Measurements from ENCODE around the gene F2RL2.
"Not testable (repeated sequence)": the region's sequence is repeated elsewhere in the genome, so short reads cannot be mapped to it uniquely, and the experiment has no call there.

Gene F2RL2

GRCh38 chr5:76622076-76622475, 1.1 kb downstream of the F2RL2 start:
- DNase-seq (ENCODE audit: low read depth), result no peak

- DNase-seq (ENCODE audit: low read depth), result no peak
Measured at GRCh38 chr5:76620166-76620565, 3.0 kb downstream of the F2RL2 start.

- DNase-seq (ENCODE audit: low read depth), result no peak
Measured at GRCh38 chr5:76617675-76618074, 5.5 kb downstream of the F2RL2 start.

GRCh38 chr5:76617229-76617628, 6.0 kb downstream of the F2RL2 start:
- no peak for DNase-seq (ENCODE audit: low read depth)

- DNase-seq (ENCODE audit: low read depth), result no peak
Measured at GRCh38 chr5:76616206-76616605, 7.0 kb downstream of the F2RL2 start.

- DNase-seq (ENCODE audit: low read depth), result no peak
Measured at GRCh38 chr5:76615759-76616158, 7.4 kb downstream of the F2RL2 start.

GRCh38 chr5:76612942-76613341, 10.3 kb downstream of the F2RL2 start:
- DNase-seq (ENCODE audit: low read depth), result no peak

- DNase-seq (ENCODE audit: low read depth), result no peak
Measured at GRCh38 chr5:76610196-76610595, 13.0 kb downstream of the F2RL2 start.

- DNase-seq (ENCODE audit: low read depth), result no peak
Measured at GRCh38 chr5:76608833-76609232, 14.4 kb downstream of the F2RL2 start.

- no peak for DNase-seq (ENCODE audit: low read depth)
Measured at GRCh38 chr5:76607353-76607871, 15.8 kb downstream of the F2RL2 start.

- no peak for DNase-seq (ENCODE audit: low read depth)
Measured at GRCh38 chr5:76606701-76607100, 16.5 kb downstream of the F2RL2 start.

- no peak for DNase-seq (ENCODE audit: low read depth)
Measured at GRCh38 chr5:76604838-76605237, 18.4 kb downstream of the F2RL2 start.

- DNase-seq (ENCODE audit: low read depth), result not testable (repeated sequence)
Measured at GRCh38 chr5:76603991-76604390, 19.2 kb downstream of the F2RL2 start.

- no peak for DNase-seq (ENCODE audit: low read depth)
Measured at GRCh38 chr5:76602094-76602726, 21.0 kb downstream of the F2RL2 start.

- no peak for DNase-seq (ENCODE audit: low read depth)
Measured at GRCh38 chr5:76601470-76601869, 21.7 kb downstream of the F2RL2 start.

- DNase-seq (ENCODE audit: low read depth), result no peak
Measured at GRCh38 chr5:76600716-76601115, 22.5 kb downstream of the F2RL2 start.

- DNase-seq (ENCODE audit: low read depth), result no peak
Measured at GRCh38 chr5:76598531-76598930, 24.7 kb downstream of the F2RL2 start.

- no peak for DNase-seq (ENCODE audit: low read depth)
Measured at GRCh38 chr5:76595755-76596481, 27.3 kb downstream of the F2RL2 start.

- no peak for DNase-seq (ENCODE audit: low read depth)
Measured at GRCh38 chr5:76594107-76594506, 29.1 kb downstream of the F2RL2 start.

- no peak for DNase-seq (ENCODE audit: low read depth)
Measured at GRCh38 chr5:76592692-76593091, 30.5 kb downstream of the F2RL2 start.

GRCh38 chr5:76591366-76591765, 31.8 kb downstream of the F2RL2 start:
- DNase-seq (ENCODE audit: low read depth), result no peak

- no peak for DNase-seq (ENCODE audit: low read depth)
Measured at GRCh38 chr5:76590027-76590426, 33.2 kb downstream of the F2RL2 start.

GRCh38 chr5:76586531-76586930, 36.7 kb downstream of the F2RL2 start:
- DNase-seq (ENCODE audit: low read depth), result no peak

- no peak for DNase-seq (ENCODE audit: low read depth)
Measured at GRCh38 chr5:76585783-76586217, 37.4 kb downstream of the F2RL2 start.

Measured in activated T-cell treated with anti-CD3 and anti-CD28 coated beads for 48 hours (primary cell).